ENCODE data around the gene ATXN7L3.
A peak's percentile ranks its signal among the peaks of the same experiment; 100 is the strongest.

Gene ATXN7L3

GRCh38 chr17:44209786-44210341 lies 10.2 kb upstream of the ATXN7L3 start:
- TF ChIP-seq CTCF (IDR thresholded peaks at IDR 0.05; ENCODE audit: borderline replicate concordance, control extremely low read depth, extremely low read depth, insufficient read depth, missing control alignments), result no peak
- in situ Hi-C loops (cut with MboI; ENCODE audit: low sequenced_read_pairs, unreplicated experiment), result loop anchor here (25.0 kb wide), 1 partner anchor 302 kb away; the partner anchor contains the start of gene GPATCH8
- DNase-seq (ENCODE audit: low spot score), result peak; percentile 71

GRCh38 chr17:44207743-44208142 lies 8.1 kb upstream of the ATXN7L3 start:
- in situ Hi-C loops (cut with MboI; ENCODE audit: low sequenced_read_pairs, unreplicated experiment), result loop anchor here (25.0 kb wide), 1 partner anchor 305 kb away; the partner anchor contains the start of gene GPATCH8
- no peak for TF ChIP-seq CTCF (IDR thresholded peaks at IDR 0.05; ENCODE audit: borderline replicate concordance, control extremely low read depth, extremely low read depth, insufficient read depth, missing control alignments)
- DNase-seq (ENCODE audit: low spot score), result no peak

- in situ Hi-C loops (cut with MboI; ENCODE audit: low sequenced_read_pairs, unreplicated experiment), result loop anchor here (25.0 kb wide), 1 partner anchor 305 kb away; the partner anchor contains the start of gene GPATCH8
- TF ChIP-seq CTCF (IDR thresholded peaks at IDR 0.05; ENCODE audit: borderline replicate concordance, control extremely low read depth, extremely low read depth, insufficient read depth, missing control alignments), result no peak
- no peak for DNase-seq (ENCODE audit: low spot score)
These were observed 7.6 kb upstream of the ATXN7L3 start for GRCh38 chr17:44207319-44207718.

DNA sequence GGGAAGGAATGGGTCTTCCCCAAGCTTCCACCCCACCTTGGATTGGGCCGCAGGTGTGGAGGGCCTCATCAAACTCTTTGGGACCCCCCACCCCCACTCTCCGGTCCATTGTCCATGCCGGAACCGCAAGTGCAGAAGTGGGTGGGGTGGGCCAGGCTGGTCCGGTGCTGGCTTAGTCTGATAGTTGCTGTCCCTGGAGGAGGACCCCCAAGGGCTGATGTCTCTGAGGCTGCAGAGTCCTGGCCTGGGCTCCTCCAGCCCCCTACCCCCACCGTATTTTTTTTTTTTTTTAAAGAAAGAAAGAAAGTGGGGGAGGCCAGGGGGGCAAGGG lies 7.1 kb upstream of the ATXN7L3 start:
- no peak for TF ChIP-seq CTCF (IDR thresholded peaks at IDR 0.05; ENCODE audit: borderline replicate concordance, control extremely low read depth, extremely low read depth, insufficient read depth, missing control alignments)
- in situ Hi-C loops (cut with MboI; ENCODE audit: low sequenced_read_pairs, unreplicated experiment), result loop anchor here (25.0 kb wide), 1 partner anchor 306 kb away; the partner anchor contains the start of gene GPATCH8
- no peak for DNase-seq (ENCODE audit: low spot score)

DNA sequence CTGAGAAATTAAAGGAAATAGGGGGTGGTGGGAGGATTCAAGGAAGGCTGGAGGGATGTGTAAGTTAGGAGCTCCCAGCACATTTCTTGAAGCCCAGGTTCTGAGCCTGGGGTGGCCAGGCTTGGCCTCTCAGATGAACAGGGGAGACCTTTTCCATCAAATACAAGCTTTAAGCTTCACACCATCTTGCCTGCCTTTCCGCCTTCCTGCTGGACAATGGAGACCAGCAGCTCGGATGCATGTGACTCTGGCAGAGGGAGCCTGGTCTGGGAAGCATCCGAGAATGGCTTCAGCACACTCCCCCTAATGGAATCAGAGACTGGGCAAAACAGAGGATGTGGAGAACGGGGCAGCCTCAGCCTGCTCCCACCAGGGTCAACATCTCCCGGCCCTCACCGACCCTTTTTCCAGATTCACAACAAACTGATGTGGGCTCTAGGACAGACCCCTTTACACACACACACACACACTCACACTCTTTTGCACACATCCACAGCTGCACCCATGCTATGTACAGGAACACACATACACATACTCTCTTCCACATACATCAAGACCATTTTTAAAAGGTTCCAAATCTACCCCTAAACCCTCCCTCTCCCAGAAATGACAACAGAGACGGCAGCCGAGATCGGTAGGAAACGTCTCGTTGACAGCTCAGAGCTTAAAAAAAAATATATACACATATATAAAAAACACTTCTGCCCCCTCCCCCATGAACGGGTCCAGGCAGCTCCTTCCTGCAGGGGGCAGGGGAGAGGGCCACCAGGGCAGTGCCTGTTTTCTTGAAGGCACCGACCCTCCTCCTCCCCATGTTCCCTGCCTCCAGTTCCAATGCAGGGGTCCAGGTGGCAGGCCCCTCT lies 6.5 kb upstream of the ATXN7L3 start:
- DNase-seq (ENCODE audit: low spot score), result no peak
- TF ChIP-seq CTCF (IDR thresholded peaks at IDR 0.05; ENCODE audit: borderline replicate concordance, control extremely low read depth, extremely low read depth, insufficient read depth, missing control alignments), result no peak
- in situ Hi-C loops (cut with MboI; ENCODE audit: low sequenced_read_pairs, unreplicated experiment), result loop anchor here (25.0 kb wide), 1 partner anchor 306 kb away; the partner anchor contains the start of gene GPATCH8

GRCh38 chr17:44204441-44204882 lies 4.8 kb upstream of the ATXN7L3 start:
- no peak for TF ChIP-seq CTCF (IDR thresholded peaks at IDR 0.05; ENCODE audit: borderline replicate concordance, control extremely low read depth, extremely low read depth, insufficient read depth, missing control alignments)
- no peak for DNase-seq (ENCODE audit: low spot score)
- in situ Hi-C loops (cut with MboI; ENCODE audit: low sequenced_read_pairs, unreplicated experiment), result loop anchor here (5.0 to 25.0 kb wide), 2 partner anchors 128 to 308 kb away; partner anchors contain the start of gene GPATCH8
